ENCODE results near the gene FOXP1.

FOXP1 gene

DNA sequence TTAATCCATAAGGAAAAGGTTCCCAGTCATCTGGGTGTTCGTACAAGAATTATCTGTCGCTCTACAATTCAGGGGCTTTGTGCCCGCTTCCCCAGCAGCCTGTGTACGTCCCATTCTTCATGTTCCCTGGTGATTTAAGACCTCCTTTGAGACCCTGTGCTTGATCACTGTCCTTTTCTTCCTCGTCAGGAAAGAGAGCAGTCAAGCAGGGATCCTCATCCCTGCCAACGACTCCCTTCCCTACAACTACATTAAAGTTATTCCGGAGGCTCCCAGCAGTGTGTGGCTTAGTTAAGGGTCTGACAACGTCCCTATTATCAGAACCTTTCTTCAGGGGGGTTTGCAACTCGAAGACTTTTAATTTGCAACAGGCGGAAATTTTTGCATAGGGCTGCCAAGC lies 175.7 kb downstream of the FOXP1 start:
- Histone ChIP-seq H3K4me2 (ENCODE audit: low read length) (no peak overlapping the region), H3K9ac (no peak overlapping the region), H3K4me1 (no peaks in the 10 kb centered on the region), H3K27ac (no peak overlapping the region), H3K4me3 (ENCODE audit: low read depth, low read length) (no peak overlapping the region), H3K9me3 (ENCODE audit: control insufficient read depth, low read length) (no peaks in the 10 kb centered on the region), H3K27me3 (ENCODE audit: control insufficient read depth, insufficient read depth, low read length) (no peaks in the 10 kb centered on the region), H3K36me3 (ENCODE audit: control insufficient read depth, insufficient read depth, low read length) (no peaks in the 10 kb centered on the region), H2AFZ (no peak overlapping the region), H3K79me2 (no peaks in the 10 kb centered on the region)
- TF ChIP-seq, protein P1, sequence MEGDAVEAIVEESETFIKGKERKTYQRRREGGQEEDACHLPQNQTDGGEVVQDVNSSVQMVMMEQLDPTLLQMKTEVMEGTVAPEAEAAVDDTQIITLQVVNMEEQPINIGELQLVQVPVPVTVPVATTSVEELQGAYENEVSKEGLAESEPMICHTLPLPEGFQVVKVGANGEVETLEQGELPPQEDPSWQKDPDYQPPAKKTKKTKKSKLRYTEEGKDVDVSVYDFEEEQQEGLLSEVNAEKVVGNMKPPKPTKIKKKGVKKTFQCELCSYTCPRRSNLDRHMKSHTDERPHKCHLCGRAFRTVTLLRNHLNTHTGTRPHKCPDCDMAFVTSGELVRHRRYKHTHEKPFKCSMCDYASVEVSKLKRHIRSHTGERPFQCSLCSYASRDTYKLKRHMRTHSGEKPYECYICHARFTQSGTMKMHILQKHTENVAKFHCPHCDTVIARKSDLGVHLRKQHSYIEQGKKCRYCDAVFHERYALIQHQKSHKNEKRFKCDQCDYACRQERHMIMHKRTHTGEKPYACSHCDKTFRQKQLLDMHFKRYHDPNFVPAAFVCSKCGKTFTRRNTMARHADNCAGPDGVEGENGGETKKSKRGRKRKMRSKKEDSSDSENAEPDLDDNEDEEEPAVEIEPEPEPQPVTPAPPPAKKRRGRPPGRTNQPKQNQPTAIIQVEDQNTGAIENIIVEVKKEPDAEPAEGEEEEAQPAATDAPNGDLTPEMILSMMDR (IDR thresholded peaks at IDR 0.05), result no peak

DNA sequence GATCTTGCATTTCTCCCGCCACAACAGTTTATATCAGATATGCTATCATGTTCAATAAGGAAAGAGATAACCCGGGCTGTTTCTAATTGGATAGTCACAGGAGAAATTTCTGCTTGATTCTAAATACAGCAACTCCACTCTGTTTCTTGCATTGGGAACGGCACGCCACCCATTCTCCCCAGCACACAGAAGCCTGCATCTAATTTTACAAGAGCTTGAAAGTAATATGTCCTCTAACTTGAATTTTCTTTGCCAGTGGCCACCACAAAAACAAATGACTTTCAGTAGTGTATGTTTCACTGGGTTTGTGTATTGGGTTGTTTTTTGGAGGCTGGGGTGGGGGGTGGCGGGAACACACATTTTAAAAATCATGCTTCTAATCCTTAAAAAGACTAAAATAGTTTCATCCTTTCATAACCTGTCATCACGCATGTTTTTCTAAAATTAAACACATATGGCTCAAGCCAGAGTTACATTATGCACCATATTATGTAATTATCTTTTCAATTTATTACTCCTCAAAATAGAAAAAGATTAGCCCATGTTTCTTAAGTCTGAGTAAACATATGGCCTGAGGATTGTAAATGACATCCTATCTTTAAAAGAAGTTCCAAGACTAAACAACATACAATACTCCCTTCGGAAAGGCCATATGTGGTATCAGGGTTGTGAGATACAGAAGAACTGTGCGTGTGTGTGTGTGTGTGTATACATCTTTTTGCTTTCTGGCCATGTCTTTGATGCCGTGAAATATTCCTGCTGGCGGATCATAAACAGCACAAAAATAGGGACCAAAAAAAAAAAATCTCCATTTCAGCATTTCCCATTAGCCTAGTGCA lies 176.3 kb downstream of the FOXP1 start:
- no peaks in the 10 kb centered on the region for H3K4me1 ChIP-seq
- no peak overlapping the region for H3K4me2 ChIP-seq (ENCODE audit: low read length)
- H3K9ac ChIP-seq, result no peak overlapping the region
- H3K79me2 ChIP-seq, result no peaks in the 10 kb centered on the region
- TF ChIP-seq, protein P1 (IDR thresholded peaks at IDR 0.05), result no peak
- no peaks in the 10 kb centered on the region for H3K9me3 ChIP-seq (ENCODE audit: control insufficient read depth, low read length)
- H2AFZ ChIP-seq, result no peak overlapping the region
- no peaks in the 10 kb centered on the region for H3K27me3 ChIP-seq (ENCODE audit: control insufficient read depth, insufficient read depth, low read length)
- H3K27ac ChIP-seq, result no peak overlapping the region
- H3K4me3 ChIP-seq (ENCODE audit: low read depth, low read length), result no peak overlapping the region
- H3K36me3 ChIP-seq (ENCODE audit: control insufficient read depth, insufficient read depth, low read length), result no peaks in the 10 kb centered on the region

DNA sequence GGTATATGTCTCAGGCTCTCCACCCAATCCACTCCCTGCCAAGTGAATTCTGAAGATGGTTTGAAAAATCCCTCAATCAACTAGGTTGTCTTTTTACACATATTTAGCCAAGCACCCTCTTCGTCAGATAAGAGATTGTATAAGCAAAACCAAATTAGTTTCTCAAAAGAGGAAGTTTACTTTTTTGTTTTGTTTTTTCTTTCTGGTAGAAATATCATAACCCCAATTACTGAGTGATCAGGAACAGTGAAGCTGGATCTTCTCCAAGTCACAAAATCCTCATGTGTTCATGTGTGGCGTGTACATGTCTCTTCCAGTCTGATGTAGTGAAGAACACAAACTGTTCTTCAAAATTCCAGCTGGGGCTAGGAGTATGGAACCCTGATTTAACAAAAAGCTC lies 180.6 kb downstream of the FOXP1 start:
- Histone ChIP-seq H3K27ac (no peak overlapping the region), H3K4me3 (ENCODE audit: low read depth, low read length) (no peak overlapping the region), H3K4me1 (no peaks in the 10 kb centered on the region), H2AFZ (no peak overlapping the region), H3K9ac (no peak overlapping the region), H3K9me3 (ENCODE audit: control insufficient read depth, low read length) (no peaks in the 10 kb centered on the region), H3K27me3 (ENCODE audit: control insufficient read depth, insufficient read depth, low read length) (no peaks in the 10 kb centered on the region), H3K4me2 (ENCODE audit: low read length) (no peak overlapping the region), H3K36me3 (ENCODE audit: control insufficient read depth, insufficient read depth, low read length) (no peaks in the 10 kb centered on the region), H3K79me2 (no peaks in the 10 kb centered on the region)
- TF ChIP-seq, protein P1 (IDR thresholded peaks at IDR 0.05), result no peak

DNA sequence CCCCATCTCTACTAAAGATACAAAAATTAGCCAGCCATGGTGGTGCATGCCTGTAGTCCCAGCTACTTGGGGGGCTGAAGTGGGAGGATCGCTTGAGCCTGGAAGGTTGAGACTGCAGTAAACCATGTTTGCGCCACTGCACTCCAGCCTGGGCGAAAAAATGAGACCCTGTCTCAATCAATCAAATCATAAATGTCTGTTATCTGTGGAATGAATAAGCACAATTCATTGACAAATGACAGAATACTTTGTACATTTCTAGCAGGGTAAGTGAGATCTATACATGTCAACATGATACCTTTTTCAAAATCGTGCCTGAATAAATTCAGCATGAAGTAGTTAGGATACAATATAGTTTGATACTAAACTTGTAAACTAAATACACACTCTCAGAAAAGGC lies 181.2 kb downstream of the FOXP1 start:
- Histone ChIP-seq H2AFZ (no peak overlapping the region), H3K4me1 (no peaks in the 10 kb centered on the region), H3K4me2 (ENCODE audit: low read length) (no peak overlapping the region), H3K27ac (no peak overlapping the region), H3K36me3 (ENCODE audit: control insufficient read depth, insufficient read depth, low read length) (no peaks in the 10 kb centered on the region), H3K9ac (no peak overlapping the region), H3K27me3 (ENCODE audit: control insufficient read depth, insufficient read depth, low read length) (no peaks in the 10 kb centered on the region), H3K79me2 (no peaks in the 10 kb centered on the region), H3K9me3 (ENCODE audit: control insufficient read depth, low read length) (no peaks in the 10 kb centered on the region), H3K4me3 (ENCODE audit: low read depth, low read length) (no peak overlapping the region)
- TF ChIP-seq, protein P1 (IDR thresholded peaks at IDR 0.05), result no peak

Data from parathyroid adenoma (tissue), 2 donors.